ENCODE data around the gene CHRFAM7A.
"Not testable (repeated sequence)": the region's sequence is repeated elsewhere in the genome, so short reads cannot be mapped to it uniquely, and the experiment has no call there.

Gene CHRFAM7A

DNA sequence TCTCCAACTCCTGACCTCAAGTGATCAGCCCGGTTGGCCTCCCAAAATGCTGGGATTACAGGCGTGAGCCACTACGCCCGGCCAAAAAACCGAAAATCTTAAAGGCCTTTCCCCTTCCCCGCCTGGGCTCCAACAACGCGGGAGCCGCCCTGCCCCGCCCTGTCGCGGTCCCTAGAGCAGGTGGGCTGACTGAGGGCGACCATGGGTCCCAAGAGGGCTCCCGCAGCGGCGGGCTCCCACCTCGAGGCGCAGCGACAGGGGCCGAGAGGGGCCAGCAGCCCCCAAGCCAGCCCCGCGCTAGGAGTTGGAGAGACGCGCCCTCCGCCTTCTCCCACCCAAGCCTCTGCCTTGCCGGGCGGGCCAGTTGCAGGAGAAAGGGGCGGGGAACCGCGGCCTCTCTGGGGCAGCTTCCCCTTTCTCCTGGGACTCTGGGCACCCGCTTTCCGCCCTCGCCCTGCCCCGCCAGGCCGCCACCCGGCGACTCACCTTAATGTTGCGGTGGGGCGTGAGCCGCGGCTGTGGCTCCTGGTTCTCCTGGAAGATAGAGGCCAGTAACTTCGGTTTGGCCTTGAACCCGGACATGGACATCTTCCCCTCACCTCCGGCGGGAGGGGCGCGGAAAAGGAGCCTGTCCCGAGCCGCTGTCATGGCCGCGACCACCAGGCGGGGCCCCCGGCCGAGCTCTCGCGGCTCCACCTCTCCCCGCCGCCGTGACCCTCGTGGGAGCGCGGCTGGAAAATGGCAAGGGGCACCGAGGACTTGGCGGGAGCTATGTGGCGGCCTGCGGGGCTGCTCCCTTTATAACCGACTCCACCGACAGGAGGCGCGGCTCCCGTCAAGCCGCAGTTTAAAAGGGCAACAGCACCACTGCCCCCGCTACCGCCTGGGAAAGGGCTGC lies at the start of gene CHRFAM7A:
CHRFAM7A (minus strand) TSS at position 775 of the 898 bp plus-strand sequence. CDS start 10,189 bp downstream, outside the sequence.
- not testable (repeated sequence) for DNase-seq

- DNase-seq: not testable (repeated sequence)
Measured at GRCh38 chr15:30438348-30438747, 45.0 kb upstream of the CHRFAM7A start.

GRCh38 chr15:30435878-30436277 lies 42.5 kb upstream of the CHRFAM7A start:
- not testable (repeated sequence) for DNase-seq

DNA sequence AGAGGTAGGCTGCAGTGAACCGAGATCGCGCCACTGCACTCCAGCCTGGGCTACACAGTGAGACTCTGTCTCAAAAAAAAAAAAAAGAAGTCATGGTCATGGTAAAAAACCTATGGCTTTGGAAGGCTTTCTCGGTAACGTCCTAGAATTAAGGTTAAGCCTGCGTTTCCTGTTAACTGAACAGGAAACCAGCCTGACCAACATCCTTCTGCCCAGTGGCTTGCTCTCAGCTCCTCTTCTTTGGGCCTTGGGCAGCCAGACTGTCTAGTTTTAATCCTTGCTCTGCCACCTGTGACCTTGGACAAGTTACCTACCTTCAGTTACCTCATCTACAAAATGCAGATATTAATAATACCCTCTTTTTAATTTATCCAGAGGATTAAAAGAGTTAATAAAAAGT lies 27.4 kb upstream of the CHRFAM7A start:
- DNase-seq: not testable (repeated sequence)

- not testable (repeated sequence) for DNase-seq
Measured at GRCh38 chr15:30414160-30414559, 20.8 kb upstream of the CHRFAM7A start, which contains the start of gene GOLGA8R. GOLGA8R (minus strand) TSS chr15:30414260; CDS start chr15:30414162, 98 bp downstream.

GRCh38 chr15:30407636-30408035 lies 14.3 kb upstream of the CHRFAM7A start:
- not testable (repeated sequence) for DNase-seq

DNA sequence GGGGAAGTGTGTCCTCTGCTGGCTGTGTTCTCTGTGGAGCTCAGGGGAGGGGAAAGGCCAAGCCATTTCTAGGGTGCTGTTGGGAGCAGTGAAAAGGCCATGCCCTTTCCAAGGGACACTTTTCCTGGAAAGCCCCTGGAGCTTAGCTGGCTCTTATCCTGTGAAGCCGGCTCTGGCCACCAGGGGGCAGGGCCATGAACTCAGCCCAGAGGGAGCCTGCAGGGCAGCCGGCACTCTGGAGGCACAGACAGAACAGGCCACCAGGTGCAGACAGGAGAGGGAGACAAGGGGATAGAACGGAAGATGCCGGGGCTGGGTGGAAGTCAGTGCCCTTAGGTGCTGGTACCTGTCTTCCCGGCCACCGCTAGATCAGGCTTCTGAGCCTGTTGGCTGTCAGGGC lies 5.6 kb upstream of the CHRFAM7A start:
- DNase-seq: not testable (repeated sequence)

DNA sequence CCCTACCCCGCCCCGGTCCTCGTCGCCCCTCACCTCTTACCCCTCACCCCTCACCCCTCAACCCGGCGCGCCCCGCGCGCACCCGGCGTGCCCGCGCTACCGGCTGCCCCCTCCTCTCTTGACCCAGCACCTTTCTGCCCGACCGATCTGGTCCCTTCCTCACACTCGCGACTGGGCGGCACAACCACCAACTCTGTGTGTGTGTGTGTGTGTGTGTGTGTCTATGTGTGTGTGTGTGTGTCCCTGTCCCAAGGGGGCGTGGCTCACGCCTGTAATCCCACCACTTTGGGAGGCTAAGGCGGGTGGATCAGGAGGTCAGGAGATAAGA lies 288 bp upstream of the CHRFAM7A start:
- DNase-seq: not testable (repeated sequence)

DNA sequence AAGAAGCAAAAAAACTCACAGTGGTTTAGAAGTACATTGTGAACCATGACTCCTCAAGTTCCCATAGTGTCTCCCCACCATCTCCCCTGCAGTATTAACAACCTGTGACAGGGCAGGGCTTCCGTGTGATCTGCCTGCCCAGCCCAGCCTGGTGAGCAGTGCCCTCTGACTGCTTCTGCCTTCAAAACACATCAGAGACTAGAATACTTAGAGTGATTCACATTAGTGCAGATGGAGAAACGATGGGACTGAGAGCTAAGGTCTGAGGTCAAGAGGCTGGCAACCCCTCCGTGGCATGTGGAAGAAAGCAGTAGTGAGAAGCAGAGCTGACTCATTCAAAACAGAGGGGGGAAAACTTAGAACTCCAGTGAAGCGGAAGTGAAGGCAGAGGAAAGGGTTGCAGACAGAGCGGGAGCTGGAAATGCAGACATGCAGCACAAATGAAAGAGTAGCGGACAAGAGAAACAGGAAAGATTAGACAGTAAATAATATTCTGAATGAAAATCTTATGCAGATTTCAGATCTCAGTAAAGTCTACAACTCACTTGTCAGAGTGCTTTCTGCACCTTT lies 6.9 kb downstream of the CHRFAM7A start:
- DNase-seq: not testable (repeated sequence)

- not testable (repeated sequence) for DNase-seq
Measured at GRCh38 chr15:30377082-30377413, 16.3 kb downstream of the CHRFAM7A start.

- not testable (repeated sequence) for DNase-seq
Measured at GRCh38 chr15:30376375-30377081, 16.8 kb downstream of the CHRFAM7A start.

- not testable (repeated sequence) for DNase-seq
Measured at GRCh38 chr15:30375872-30376271, 17.5 kb downstream of the CHRFAM7A start.

- not testable (repeated sequence) for DNase-seq
Measured at GRCh38 chr15:30374862-30375261, 18.5 kb downstream of the CHRFAM7A start.

DNA sequence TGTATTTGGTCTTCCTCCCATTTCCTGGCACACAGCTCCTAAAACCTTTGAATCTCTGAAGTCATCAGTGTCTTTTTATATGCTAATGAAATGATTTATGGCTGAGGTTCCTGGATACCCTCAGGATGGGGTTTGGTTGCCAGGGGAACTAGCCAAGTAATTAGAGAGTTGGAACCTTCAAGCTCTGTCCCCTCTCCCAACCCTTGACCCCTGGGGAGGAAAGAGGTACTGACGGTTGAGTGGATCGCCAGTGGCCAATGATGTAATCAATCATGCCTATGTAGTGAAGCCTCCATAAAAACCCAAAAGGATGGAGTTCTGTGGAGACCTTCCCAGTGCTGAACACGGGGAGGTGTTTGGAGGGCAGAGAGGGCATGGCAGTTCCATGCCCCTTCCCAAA lies 25.1 kb downstream of the CHRFAM7A start:
- DNase-seq: not testable (repeated sequence)

DNA sequence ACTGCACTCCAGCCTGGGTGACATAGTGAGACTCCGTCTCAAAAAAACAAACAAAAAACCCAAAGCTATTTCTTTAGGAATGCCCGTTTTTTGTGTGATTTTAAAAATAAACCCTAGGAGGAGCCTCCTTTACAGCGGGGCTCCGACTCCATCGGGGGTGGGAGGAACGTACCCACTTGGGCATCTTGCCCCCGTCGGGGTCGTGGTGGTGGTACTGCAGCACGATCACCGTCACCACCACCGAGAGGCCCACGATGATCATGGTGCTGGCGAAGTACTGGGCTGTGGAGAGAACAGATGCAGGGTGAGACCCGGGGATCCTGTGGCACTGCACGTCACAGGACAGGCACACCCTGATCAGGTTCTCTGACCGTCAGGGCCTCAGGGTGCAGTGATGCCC lies 26.1 kb downstream of the CHRFAM7A start:
- DNase-seq: not testable (repeated sequence)

- DNase-seq: not testable (repeated sequence)
Measured at GRCh38 chr15:30361404-30361803, 31.9 kb downstream of the CHRFAM7A start.

GRCh38 chr15:30360990-30361389 lies 32.4 kb downstream of the CHRFAM7A start:
- DNase-seq: not testable (repeated sequence)

DNA sequence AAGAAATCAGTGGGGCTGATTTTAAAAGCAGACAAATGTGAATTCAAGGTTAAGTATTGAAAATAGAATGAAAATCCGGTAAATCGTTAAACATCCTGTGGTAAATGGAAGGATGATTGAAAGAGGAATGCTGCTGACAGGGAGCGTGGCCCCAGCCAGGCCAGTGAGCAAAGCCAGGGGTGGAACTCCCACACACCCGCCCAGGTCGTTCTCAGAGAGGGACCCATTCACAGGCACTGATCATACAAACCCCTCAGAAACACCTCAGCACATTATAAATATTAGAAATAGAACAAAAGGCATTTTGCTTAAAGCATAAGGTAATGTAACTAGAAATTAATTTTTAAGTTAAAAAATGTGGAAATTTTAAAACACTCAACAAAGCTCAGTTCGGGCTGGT lies 38.3 kb downstream of the CHRFAM7A start:
- DNase-seq: not testable (repeated sequence)

GRCh38 chr15:30349803-30350202 lies 43.5 kb downstream of the CHRFAM7A start:
- DNase-seq: not testable (repeated sequence)

DNA sequence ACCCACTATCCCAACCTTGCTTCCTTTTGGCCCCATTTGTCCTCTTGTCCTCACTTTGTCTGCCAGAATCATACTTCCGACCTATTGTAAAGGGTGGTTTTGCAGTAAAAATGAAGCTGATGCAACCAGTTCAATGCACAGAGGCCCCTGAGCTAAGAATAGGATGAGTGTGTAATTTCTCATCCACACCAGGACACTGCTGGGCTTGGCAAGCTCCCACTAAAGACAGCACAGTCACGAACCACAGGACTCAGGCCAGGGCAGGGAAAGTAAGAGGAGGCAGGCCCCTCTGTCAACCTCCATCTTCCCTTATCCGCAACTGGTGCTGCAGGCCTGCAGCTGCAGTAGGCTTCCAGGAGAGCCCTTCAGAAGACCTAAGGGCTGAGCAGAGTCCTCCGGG lies 56.8 kb downstream of the CHRFAM7A start:
- not testable (repeated sequence) for DNase-seq

GRCh38 chr15:30334152-30334551 lies 59.2 kb downstream of the CHRFAM7A start:
- DNase-seq: not testable (repeated sequence)

DNA sequence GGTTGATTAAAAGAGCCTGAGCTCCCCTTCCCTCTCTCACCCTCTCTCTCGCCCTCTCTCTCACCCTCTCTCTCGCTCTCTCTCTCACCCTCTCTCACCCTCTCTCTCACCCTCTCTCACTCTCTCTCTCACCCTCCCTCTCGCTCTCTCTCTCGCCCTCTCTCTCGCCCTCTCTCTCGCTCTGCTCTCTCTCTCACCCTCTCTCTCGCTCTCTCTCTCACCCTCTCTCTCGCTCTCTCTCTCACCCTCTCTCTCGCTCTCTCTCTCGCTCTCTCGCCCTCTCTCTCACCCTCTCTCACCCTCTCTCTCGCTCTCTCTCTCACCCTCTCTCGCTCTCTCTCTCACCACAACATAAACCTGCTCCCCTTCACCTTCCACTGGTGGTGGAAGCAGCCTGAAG lies 67.2 kb downstream of the CHRFAM7A start:
- DNase-seq: not testable (repeated sequence)

GRCh38 chr15:30321063-30321462 lies 72.3 kb downstream of the CHRFAM7A start:
- not testable (repeated sequence) for DNase-seq

Data from NCI-H524 treated with DMSO at 0.1 percent for 48 hours (cell line).